Measurements from ENCODE around the gene IQCB1. TPM values are rescaled to one million over a fixed set of nuclear protein-coding genes. Genes with fewer than 3 reads are reported as not detected.

The IQCB1 gene
- total RNA-seq, 1 donor from 2014 or later = 12.3 TPM

DNA sequence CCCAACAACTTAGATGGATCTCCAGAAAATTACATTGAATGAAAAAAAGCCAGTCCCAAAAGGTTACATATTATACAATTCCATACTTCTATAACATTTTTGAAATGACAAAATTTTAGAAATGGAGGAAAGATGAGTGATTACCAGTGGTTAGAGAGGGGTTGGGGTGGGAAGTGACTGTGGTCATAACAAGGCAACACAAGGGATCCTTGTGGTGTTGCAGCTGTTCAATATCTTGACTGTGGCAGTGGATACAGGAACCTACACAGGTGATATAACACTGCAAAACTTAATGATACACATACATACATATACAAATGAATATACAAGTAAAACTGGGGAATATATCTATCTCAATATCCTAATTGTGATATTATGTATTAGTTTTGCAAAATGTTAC lies 95.0 kb downstream of the IQCB1 start:
- no peak overlapping the region for H3K27ac ChIP-seq
- intact Hi-C loops (cut with DNase I) = no loop called here
- H3K9me3 ChIP-seq = no peaks in the 10 kb centered on the region
- DNase-seq (ENCODE audit: extremely low spot score in 2 of 2) = no peak
- no peak overlapping the region for H3K4me3 ChIP-seq
- H3K27me3 ChIP-seq = no peaks in the 10 kb centered on the region
- no peaks in the 10 kb centered on the region for H3K36me3 ChIP-seq
- H3K4me1 ChIP-seq = peaks cover 4% of the 10 kb centered on the region
- TF ChIP-seq POLR2AphosphoS5 (IDR thresholded peaks at IDR 0.05; ENCODE audit: insufficient read depth in 1 of 2, low read depth in 1 of 2) = no peak
- TF ChIP-seq POLR2A (IDR thresholded peaks at IDR 0.05) = no peak
- TF ChIP-seq, protein P1, sequence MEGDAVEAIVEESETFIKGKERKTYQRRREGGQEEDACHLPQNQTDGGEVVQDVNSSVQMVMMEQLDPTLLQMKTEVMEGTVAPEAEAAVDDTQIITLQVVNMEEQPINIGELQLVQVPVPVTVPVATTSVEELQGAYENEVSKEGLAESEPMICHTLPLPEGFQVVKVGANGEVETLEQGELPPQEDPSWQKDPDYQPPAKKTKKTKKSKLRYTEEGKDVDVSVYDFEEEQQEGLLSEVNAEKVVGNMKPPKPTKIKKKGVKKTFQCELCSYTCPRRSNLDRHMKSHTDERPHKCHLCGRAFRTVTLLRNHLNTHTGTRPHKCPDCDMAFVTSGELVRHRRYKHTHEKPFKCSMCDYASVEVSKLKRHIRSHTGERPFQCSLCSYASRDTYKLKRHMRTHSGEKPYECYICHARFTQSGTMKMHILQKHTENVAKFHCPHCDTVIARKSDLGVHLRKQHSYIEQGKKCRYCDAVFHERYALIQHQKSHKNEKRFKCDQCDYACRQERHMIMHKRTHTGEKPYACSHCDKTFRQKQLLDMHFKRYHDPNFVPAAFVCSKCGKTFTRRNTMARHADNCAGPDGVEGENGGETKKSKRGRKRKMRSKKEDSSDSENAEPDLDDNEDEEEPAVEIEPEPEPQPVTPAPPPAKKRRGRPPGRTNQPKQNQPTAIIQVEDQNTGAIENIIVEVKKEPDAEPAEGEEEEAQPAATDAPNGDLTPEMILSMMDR (IDR thresholded peaks at IDR 0.05) = no peak

DNA sequence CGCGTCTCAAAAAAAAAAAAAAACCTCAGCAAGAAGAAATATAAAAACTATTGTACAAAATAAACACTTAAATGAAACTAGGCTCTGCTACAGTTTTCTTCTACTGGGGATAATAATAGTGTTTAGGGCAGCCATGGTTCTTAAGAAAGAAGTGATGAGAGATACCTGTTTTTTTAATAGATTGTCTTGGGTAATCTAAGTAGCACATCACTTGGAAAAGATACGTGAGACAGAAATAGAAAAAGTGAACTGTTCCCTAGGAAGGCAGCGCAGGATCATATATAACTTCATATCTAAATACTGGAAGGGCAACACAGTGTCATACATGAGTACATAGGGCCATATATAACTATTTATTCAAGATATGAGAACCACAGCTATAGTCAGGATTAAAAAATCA lies 97.2 kb downstream of the IQCB1 start:
- H3K27ac ChIP-seq = no peak overlapping the region
- H3K27me3 ChIP-seq = no peaks in the 10 kb centered on the region
- no peaks in the 10 kb centered on the region for H3K36me3 ChIP-seq
- no peak for DNase-seq (ENCODE audit: extremely low spot score in 2 of 2)
- TF ChIP-seq, protein P1 (IDR thresholded peaks at IDR 0.05) = no peak
- no peak for TF ChIP-seq POLR2A (IDR thresholded peaks at IDR 0.05)
- TF ChIP-seq POLR2AphosphoS5 (IDR thresholded peaks at IDR 0.05; ENCODE audit: insufficient read depth in 1 of 2, low read depth in 1 of 2) = no peak
- no peaks in the 10 kb centered on the region for H3K4me1 ChIP-seq
- H3K4me3 ChIP-seq = no peak overlapping the region
- H3K9me3 ChIP-seq = no peaks in the 10 kb centered on the region
- intact Hi-C loops (cut with DNase I) = no loop called here

DNA sequence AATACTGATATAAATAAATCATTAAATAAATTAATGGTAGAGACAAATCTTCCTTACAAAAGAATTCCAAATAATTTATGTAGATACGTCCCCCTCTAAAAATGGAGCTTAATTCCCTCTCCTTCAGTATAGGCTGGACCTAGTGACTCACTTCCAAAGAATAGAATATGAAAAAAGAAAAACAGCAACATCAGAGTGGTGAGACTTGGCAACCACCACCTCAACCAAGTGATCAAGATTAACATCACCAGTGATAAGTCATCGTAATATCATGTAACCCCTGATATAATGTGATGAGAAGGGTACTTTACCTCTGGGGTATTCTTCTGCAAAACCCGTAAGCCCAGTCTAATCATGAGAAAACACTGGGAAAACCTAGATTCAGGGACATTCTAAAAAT lies 98.7 kb downstream of the IQCB1 start:
- no peaks in the 10 kb centered on the region for H3K36me3 ChIP-seq
- no peak overlapping the region for H3K4me3 ChIP-seq
- TF ChIP-seq POLR2A (IDR thresholded peaks at IDR 0.05) (no peak), POLR2AphosphoS5 (IDR thresholded peaks at IDR 0.05; ENCODE audit: insufficient read depth in 1 of 2, low read depth in 1 of 2) (no peak)
- TF ChIP-seq, protein P1 (IDR thresholded peaks at IDR 0.05) = no peak
- H3K9me3 ChIP-seq = no peaks in the 10 kb centered on the region
- no peak for DNase-seq (ENCODE audit: extremely low spot score in 2 of 2)
- no peak overlapping the region for H3K27ac ChIP-seq
- intact Hi-C loops (cut with DNase I) = no loop called here
- H3K27me3 ChIP-seq = no peaks in the 10 kb centered on the region
- peaks cover 8% of the 10 kb centered on the region for H3K4me1 ChIP-seq

- intact Hi-C loops (cut with DNase I) = no loop called here
- Histone ChIP-seq H3K36me3 (no peaks in the 10 kb centered on the region), H3K4me1 (peaks cover 15% of the 10 kb centered on the region), H3K4me3 (no peak overlapping the region), H3K9me3 (no peaks in the 10 kb centered on the region), H3K27me3 (no peaks in the 10 kb centered on the region), H3K27ac (no peak overlapping the region)
- no peak for DNase-seq (ENCODE audit: extremely low spot score in 2 of 2)
- TF ChIP-seq, protein P1 (IDR thresholded peaks at IDR 0.05) = no peak
- TF ChIP-seq POLR2A (IDR thresholded peaks at IDR 0.05) (no peak), POLR2AphosphoS5 (IDR thresholded peaks at IDR 0.05; ENCODE audit: insufficient read depth in 1 of 2, low read depth in 1 of 2) (no peak)
Observed at GRCh38 chr3:121735047-121735696, 99.7 kb downstream of the IQCB1 start.

DNA sequence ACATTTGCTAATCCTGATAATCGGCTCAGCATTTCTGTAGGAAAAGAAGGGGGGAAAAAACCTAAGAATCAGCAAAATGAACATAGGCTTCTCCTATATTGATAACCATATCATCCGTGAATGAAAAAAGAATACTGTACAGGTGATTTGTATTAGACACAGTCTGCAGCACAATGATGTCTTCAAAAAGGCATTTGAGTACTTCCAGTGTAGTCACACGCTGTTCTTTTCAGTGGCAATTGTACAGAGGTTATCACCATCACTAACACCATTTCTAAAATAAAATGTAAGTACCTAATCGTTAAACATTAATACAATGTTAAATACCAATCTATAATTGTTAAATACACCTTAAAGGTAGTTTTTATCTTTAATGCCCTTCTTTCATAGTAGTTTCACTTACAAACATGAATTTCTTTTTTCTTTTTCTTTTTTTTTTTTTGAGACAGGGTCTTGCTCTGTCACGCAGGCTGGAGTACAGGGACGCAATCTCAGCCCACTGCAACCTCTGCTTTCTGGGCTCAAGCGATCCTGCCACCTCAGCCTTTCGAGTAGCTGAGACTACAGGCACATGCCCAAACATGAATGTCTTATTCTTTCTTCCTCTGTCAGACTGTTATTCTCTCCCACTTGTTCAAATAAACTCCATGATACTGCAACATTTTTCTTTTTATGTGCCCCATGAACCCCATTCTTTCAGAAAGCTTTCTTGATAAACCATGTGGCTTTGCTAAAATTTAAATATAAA lies 103.7 kb downstream of the IQCB1 start:
- peaks cover 15% of the 10 kb centered on the region for H3K4me1 ChIP-seq
- H3K9me3 ChIP-seq = no peaks in the 10 kb centered on the region
- no peak overlapping the region for H3K4me3 ChIP-seq
- peaks cover 4 to 25% of the 10 kb centered on the region in 2 donors for H3K36me3 ChIP-seq
- H3K27me3 ChIP-seq = no peaks in the 10 kb centered on the region
- DNase-seq (ENCODE audit: extremely low spot score in 2 of 2) = no peak
- H3K27ac ChIP-seq = no peak overlapping the region
- intact Hi-C loops (cut with DNase I) = no loop called here
- no peak for TF ChIP-seq POLR2A (IDR thresholded peaks at IDR 0.05)
- TF ChIP-seq, protein P1 (IDR thresholded peaks at IDR 0.05) = no peak
- TF ChIP-seq POLR2AphosphoS5 (IDR thresholded peaks at IDR 0.05; ENCODE audit: insufficient read depth in 1 of 2, low read depth in 1 of 2) = no peak
